ENCODE data around the gene PUS1.

PUS1 gene

GRCh38 chr12:131907379-131908091 lies 21.5 kb upstream of the PUS1 start:
- Histone ChIP-seq H3K4me3 (ENCODE audit: severe bottlenecking) (no peak overlapping the region), H3K4me1 (ENCODE audit: insufficient read depth, poor library complexity, severe bottlenecking) (peaks cover 2% of the 10 kb centered on the region), H3K9me3 (ENCODE audit: severe bottlenecking) (no peaks in the 10 kb centered on the region), H3K27ac (ENCODE audit: poor library complexity, severe bottlenecking) (no peak overlapping the region), H3K36me3 (ENCODE audit: low read depth) (peaks cover 11% of the 10 kb centered on the region), H3K27me3 (ENCODE audit: insufficient read depth, poor library complexity, severe bottlenecking) (no peaks in the 10 kb centered on the region)
- ATAC-seq (ENCODE audit: low read depth) (no peak), DNase-seq (ENCODE audit: low spot score) (no peak)
- no peak for TF ChIP-seq CTCF (IDR thresholded peaks at IDR 0.05; ENCODE audit: poor library complexity, severe bottlenecking)

GRCh38 chr12:131908092-131909080 lies 20.7 kb upstream of the PUS1 start:
- H3K36me3 ChIP-seq (ENCODE audit: low read depth) = peaks cover 11% of the 10 kb centered on the region
- no peak overlapping the region for H3K4me3 ChIP-seq (ENCODE audit: severe bottlenecking)
- no peak for ATAC-seq (ENCODE audit: low read depth)
- no peak overlapping the region for H3K27ac ChIP-seq (ENCODE audit: poor library complexity, severe bottlenecking)
- no peak for DNase-seq (ENCODE audit: low spot score)
- H3K27me3 ChIP-seq (ENCODE audit: insufficient read depth, poor library complexity, severe bottlenecking) = no peaks in the 10 kb centered on the region
- no peaks in the 10 kb centered on the region for H3K9me3 ChIP-seq (ENCODE audit: severe bottlenecking)
- peaks cover 5% of the 10 kb centered on the region for H3K4me1 ChIP-seq (ENCODE audit: insufficient read depth, poor library complexity, severe bottlenecking)
- TF ChIP-seq CTCF (IDR thresholded peaks at IDR 0.05; ENCODE audit: poor library complexity, severe bottlenecking) = no peak

- Histone ChIP-seq H3K9me3 (ENCODE audit: severe bottlenecking) (no peaks in the 10 kb centered on the region), H3K27me3 (ENCODE audit: insufficient read depth, poor library complexity, severe bottlenecking) (no peaks in the 10 kb centered on the region), H3K4me1 (ENCODE audit: insufficient read depth, poor library complexity, severe bottlenecking) (peaks cover 5% of the 10 kb centered on the region), H3K27ac (ENCODE audit: poor library complexity, severe bottlenecking) (no peak overlapping the region), H3K4me3 (ENCODE audit: severe bottlenecking) (no peak overlapping the region), H3K36me3 (ENCODE audit: low read depth) (peaks cover 17% of the 10 kb centered on the region)
- TF ChIP-seq CTCF (IDR thresholded peaks at IDR 0.05; ENCODE audit: poor library complexity, severe bottlenecking) = no peak
- DNase-seq (ENCODE audit: low spot score) (no peak), ATAC-seq (ENCODE audit: low read depth) (no peak)
Measured at GRCh38 chr12:131909081-131909751, 19.9 kb upstream of the PUS1 start.

GRCh38 chr12:131909752-131910219 lies 19.3 kb upstream of the PUS1 start:
- no peak for DNase-seq (ENCODE audit: low spot score)
- Histone ChIP-seq H3K9me3 (ENCODE audit: severe bottlenecking) (no peaks in the 10 kb centered on the region), H3K4me3 (ENCODE audit: severe bottlenecking) (no peak overlapping the region), H3K27ac (ENCODE audit: poor library complexity, severe bottlenecking) (no peak overlapping the region), H3K27me3 (ENCODE audit: insufficient read depth, poor library complexity, severe bottlenecking) (no peaks in the 10 kb centered on the region), H3K36me3 (ENCODE audit: low read depth) (peaks cover 22% of the 10 kb centered on the region), H3K4me1 (ENCODE audit: insufficient read depth, poor library complexity, severe bottlenecking) (peaks cover 5% of the 10 kb centered on the region)
- ATAC-seq (ENCODE audit: low read depth) = no peak
- no peak for TF ChIP-seq CTCF (IDR thresholded peaks at IDR 0.05; ENCODE audit: poor library complexity, severe bottlenecking)

Data from RWPE2 (cell line).